ENCODE results near the gene BAZ2B.
"Not testable (repeated sequence)": the region's sequence is repeated elsewhere in the genome, so short reads cannot be mapped to it uniquely, and the experiment has no call there.

BAZ2B gene, protein sequence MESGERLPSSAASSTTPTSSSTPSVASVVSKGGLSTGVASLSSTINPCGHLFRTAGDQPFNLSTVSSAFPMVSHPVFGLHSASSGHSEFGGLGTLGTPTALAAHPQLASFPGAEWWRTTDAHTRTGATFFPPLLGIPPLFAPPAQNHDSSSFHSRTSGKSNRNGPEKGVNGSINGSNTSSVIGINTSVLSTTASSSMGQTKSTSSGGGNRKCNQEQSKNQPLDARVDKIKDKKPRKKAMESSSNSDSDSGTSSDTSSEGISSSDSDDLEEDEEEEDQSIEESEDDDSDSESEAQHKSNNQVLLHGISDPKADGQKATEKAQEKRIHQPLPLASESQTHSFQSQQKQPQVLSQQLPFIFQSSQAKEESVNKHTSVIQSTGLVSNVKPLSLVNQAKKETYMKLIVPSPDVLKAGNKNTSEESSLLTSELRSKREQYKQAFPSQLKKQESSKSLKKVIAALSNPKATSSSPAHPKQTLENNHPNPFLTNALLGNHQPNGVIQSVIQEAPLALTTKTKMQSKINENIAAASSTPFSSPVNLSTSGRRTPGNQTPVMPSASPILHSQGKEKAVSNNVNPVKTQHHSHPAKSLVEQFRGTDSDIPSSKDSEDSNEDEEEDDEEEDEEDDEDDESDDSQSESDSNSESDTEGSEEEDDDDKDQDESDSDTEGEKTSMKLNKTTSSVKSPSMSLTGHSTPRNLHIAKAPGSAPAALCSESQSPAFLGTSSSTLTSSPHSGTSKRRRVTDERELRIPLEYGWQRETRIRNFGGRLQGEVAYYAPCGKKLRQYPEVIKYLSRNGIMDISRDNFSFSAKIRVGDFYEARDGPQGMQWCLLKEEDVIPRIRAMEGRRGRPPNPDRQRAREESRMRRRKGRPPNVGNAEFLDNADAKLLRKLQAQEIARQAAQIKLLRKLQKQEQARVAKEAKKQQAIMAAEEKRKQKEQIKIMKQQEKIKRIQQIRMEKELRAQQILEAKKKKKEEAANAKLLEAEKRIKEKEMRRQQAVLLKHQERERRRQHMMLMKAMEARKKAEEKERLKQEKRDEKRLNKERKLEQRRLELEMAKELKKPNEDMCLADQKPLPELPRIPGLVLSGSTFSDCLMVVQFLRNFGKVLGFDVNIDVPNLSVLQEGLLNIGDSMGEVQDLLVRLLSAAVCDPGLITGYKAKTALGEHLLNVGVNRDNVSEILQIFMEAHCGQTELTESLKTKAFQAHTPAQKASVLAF (N-terminal part only)

DNA sequence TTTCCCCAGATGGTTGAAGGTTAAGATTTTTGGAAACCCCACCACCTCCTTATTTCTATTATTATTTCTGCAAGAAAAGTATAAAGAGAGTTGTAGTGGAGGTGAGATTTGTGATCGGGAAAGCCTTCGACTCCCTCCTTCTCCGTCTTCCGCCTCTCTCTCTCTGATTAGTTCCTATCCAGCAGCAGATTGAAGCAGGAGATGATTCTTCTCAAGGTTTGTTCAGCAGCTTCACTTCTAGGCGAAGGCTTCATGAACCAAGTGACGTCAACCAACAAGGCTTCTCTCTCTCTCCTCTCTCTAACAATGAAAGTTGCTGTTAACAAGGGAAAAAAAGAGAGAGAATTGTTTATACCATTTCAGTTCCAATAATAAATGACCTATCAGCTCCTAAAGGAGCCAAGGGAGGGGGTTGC lies at the start of gene BAZ2B:
TSS of gene BAZ2B (minus strand) at position 263 of the 416 bp plus-strand sequence. CDS start 137,829 bp downstream, outside the sequence.
- in situ Hi-C loops (cut with MboI; ENCODE audit: low pct_unique_long_range_greater_than_20kb, low sequenced_read_pairs): no loop called here

DNA sequence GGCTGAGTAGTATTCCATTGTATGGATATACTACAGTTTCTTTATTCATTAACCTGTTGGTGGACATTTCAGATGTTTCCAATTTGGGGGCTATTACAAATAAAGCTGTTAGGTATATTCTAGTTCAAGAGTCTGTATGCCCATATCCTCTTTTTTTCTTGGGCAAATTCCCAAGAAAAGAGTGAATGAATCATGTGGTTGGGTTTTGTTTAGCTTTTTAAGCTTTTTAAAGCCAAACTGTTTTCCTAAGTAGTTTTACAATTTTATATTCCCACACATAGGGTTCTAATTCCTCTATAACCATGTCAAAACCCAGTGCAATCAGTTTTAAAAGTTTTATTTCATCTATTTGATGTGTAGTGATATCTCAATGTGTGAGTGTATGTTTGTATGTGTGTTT lies 44.9 kb upstream of the BAZ2B start:
- DNase-seq: no peak
- in situ Hi-C loops (cut with MboI; ENCODE audit: low pct_unique_long_range_greater_than_20kb, low sequenced_read_pairs): no loop called here

More for the DNA sequence above, at the start of gene BAZ2B:
- peak; percentile 78 for DNase-seq

DNA sequence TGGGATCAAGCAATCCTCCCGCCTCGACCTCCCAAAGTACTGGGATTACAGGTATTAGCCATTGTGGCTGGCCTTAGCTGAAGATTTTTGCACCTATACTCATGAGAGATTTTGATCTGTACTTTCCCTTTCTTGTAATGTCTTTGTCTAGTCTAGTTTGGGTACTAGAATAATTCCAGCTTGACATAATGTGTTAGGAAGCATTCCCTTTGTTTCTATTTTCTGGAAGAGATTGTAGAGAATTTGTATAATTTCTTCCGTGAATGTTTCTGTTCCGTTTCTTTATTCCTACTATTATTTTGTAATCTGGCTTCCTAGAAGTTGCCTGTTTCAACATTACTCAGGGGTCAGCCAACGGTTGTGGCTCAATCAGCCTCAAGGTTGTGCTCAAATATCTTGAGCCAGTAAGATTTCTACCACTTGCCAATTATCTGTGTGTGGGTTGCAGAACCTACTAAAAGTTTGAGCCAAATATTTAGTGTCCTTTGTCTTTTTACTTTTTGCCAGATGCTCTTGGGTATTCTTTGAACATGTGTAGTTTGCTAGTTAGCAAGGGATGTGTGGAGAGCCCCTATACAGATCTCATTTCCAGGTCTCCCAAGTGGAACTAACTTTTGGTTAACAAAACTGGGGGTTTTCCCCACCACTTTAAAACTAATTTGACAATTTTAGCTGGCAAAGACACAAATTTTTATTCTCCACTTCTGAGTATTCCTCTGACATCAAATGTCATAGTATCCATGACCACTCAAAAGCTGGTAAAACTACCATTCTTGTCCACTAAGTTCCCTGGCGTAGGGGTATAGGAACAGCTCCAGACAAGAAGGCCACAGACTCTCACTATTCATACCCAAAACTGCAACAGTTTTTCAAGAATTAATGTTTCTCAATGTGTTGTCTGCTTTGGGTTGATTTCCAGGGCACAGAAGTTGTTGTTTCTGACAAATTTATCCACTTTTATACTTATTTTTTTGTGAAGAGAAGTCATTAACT lies 42.8 kb upstream of the BAZ2B start:
- no peak for DNase-seq
- in situ Hi-C loops (cut with MboI; ENCODE audit: low pct_unique_long_range_greater_than_20kb, low sequenced_read_pairs): no loop called here

DNA sequence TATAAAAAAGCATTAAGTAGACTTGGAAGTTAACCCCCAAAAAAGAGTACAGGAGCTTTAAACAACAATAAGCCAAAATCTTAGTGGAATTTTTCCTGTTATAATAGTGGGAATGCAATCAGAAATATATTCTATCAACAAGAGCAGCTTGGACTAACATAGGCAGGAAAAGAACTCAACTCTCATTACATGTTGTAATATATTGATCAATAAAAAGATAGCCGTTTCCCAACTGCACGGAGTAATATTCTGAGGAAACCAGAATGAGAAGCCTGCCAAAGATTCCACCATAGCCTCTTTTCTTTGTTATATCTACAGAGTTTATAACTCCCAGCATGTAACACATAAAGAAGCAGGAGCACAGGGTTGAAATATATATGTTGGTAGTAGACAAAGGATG lies 37.6 kb upstream of the BAZ2B start:
- in situ Hi-C loops (cut with MboI; ENCODE audit: low pct_unique_long_range_greater_than_20kb, low sequenced_read_pairs): no loop called here

DNA sequence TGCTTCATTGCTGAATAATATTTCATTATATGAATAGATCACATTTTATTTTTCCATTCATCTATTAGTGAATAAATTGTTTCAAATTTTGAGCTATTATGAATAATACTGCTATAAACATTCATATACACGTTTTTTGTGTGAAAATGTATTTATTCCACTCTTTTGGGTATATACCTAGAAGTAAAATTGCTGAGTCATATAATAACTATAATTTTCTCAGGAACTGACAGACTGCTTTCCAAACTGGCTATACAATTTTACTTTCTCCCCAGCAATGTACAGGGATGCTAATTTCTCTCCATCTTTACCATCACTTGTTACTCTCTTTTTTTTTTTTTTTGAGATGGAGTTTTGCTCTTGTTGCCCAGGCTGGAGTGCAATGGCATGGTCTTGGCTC lies 35.5 kb upstream of the BAZ2B start:
- DNase-seq: no peak
- in situ Hi-C loops (cut with MboI; ENCODE audit: low pct_unique_long_range_greater_than_20kb, low sequenced_read_pairs): no loop called here

More for the DNA sequence above, 37.6 kb upstream of the BAZ2B start:
- DNase-seq: no peak

DNA sequence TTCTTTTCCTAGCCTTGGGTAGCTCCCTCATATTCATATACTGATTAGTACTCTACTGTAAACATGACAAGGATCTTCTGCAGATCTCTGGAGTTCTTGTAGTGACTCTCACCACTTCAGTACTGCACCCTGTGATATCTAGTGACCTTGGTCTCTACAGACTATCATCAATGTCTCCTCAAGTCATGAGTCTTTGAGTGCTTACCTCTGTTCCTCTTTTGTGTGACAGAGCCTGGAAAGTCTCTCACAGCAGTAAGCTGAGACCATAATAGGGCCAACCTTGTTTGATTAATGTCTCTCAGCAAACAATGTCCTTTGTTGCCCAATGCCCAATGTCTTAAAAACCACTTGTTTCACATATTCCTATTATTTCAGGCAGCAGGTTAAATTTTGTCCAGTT lies 34.2 kb upstream of the BAZ2B start:
- in situ Hi-C loops (cut with MboI; ENCODE audit: low pct_unique_long_range_greater_than_20kb, low sequenced_read_pairs): no loop called here

DNA sequence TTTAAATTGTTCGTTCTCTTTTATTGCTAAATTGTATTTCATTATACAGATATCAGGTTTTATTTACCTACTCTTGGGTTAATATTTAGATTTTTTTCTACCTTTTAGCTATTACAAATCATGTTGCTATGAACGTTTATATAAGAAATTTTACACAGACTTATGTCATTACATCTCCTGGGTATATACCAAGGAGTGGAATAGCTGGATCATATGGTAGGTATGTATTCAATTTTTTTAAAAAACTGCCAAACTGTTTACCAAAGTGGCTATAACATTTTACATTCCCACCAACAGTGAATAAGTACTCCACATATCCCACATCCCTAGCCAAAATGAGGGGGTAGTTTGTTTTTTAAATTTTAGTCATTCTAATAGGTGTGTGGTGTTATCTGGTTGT lies 32.3 kb upstream of the BAZ2B start:
- in situ Hi-C loops (cut with MboI; ENCODE audit: low pct_unique_long_range_greater_than_20kb, low sequenced_read_pairs): no loop called here
- DNase-seq: no peak

More for the DNA sequence above, 34.2 kb upstream of the BAZ2B start:
- DNase-seq: peak; percentile 12

DNA sequence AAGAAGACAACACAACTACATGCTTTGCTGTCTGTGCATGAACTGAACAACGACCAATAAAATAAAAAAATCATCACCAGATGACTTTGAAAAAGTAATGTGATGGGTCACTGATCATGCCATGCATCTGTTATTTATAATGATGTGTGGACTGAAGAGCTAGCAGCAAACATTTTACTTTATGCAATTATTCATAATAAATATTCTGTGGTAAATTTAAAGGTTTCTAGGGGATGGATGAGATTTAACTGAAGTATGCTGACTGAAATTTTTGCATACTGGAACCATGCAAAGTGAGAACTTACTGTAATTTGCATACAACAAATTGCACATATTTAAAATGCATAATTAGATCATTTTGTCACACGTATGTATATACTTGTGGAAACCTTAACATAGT lies 31.3 kb upstream of the BAZ2B start:
- in situ Hi-C loops (cut with MboI; ENCODE audit: low pct_unique_long_range_greater_than_20kb, low sequenced_read_pairs): no loop called here

DNA sequence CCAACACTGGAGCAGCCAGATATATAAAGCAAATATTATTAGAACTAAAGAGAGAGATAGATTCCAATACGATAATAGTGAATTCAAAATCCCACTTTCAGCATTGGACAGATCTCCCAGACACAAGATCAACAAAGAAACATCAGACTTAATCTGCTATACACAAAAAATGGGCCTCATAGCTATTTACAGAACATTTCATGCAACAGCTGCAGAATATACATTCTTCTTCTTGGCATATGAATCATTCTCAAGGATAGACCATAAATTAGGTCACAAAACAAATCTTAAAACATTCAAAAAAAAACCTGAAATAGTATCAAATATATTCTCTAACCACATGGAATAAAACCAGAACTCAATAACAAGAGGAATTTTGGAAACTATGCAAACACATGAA lies 23.8 kb upstream of the BAZ2B start:
- no peak for DNase-seq

More for the DNA sequence above, 31.3 kb upstream of the BAZ2B start:
- no peak for DNase-seq

DNA sequence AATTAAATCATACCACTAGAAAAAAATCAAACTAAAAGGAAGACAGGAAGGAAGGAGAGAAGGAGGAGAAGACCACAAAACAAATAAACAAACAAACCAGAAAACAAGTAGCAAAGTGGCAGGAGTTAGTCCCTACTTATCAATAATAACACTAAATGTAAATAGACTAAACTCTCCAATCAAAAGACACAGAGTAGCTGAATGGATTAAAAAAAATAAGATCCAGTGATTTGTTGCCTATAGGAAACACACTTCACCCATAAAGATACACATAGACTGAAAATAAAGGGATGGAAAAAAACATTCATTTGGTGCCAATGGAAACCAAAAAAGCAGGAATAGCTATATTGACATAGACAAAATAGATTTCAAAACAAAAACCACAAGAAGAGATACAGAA lies 23.4 kb upstream of the BAZ2B start:
- in situ Hi-C loops (cut with MboI; ENCODE audit: low pct_unique_long_range_greater_than_20kb, low sequenced_read_pairs): no loop called here
- DNase-seq: no peak

More for the DNA sequence above, 23.8 kb upstream of the BAZ2B start:
- in situ Hi-C loops (cut with MboI; ENCODE audit: low pct_unique_long_range_greater_than_20kb, low sequenced_read_pairs): no loop called here

DNA sequence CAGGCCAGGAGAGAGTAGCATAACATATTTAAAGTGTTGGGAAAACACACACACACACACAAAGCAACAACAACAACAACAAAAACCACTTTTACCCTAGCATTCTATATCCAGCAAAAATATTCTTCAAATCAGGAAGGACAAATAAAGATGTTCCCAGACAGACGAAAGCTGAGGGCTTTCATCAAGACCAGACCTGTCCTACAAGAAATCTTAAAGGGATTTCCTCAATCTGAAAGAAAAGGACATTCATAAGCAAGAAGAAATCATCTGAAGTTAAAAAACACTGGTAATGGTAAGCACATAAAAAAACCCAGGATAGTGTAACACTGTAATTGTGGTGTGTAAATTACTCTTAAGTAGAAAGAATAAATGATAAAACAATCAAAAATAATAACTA lies 22.7 kb upstream of the BAZ2B start:
- no peak for DNase-seq
- in situ Hi-C loops (cut with MboI; ENCODE audit: low pct_unique_long_range_greater_than_20kb, low sequenced_read_pairs): no loop called here

DNA sequence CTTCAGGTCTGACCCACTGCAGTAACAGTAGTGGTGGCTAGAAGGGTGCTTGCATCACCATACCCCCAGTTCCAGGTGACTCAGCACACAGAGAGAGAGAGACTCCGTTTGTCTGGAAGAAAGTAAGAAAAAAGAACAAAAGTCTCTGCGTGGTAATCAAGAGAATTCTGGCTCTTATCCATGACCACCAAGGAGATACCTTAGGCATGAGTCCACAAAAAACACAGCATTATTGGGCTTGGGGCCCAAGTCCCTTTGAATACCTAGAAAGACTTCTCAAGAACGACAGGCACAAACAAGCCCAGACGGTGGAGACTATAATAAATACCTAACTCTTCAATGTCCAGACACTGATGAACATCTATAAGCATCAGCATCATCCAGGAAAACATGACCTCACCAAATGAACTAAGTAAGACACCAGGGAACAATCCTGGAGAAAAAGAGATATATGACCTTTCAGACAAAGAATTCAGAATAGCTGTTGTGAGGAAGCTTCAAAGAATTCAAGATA lies 21.7 kb upstream of the BAZ2B start:
- DNase-seq: no peak
- in situ Hi-C loops (cut with MboI; ENCODE audit: low pct_unique_long_range_greater_than_20kb, low sequenced_read_pairs): no loop called here

DNA sequence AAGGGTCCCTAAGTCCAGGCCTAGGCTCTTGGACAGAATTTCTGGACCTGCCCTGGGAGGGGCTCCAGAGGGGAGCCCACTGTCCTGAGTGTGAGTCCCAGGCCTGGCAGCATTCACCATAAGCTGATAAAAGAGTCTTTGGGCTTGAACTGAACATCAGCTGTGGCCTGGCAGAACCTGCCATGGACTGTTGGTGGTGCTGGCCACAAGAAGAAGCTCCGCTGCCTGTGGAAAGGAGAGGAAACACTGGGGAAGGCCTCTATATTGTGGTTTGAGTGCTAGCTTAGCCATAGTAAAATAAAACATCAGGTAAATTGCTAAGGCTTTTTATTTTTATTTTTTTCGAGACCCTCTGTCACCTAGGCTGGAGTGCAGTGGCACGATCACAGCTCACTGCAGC lies 20.9 kb upstream of the BAZ2B start:
- no peak for DNase-seq
- in situ Hi-C loops (cut with MboI; ENCODE audit: low pct_unique_long_range_greater_than_20kb, low sequenced_read_pairs): no loop called here

DNA sequence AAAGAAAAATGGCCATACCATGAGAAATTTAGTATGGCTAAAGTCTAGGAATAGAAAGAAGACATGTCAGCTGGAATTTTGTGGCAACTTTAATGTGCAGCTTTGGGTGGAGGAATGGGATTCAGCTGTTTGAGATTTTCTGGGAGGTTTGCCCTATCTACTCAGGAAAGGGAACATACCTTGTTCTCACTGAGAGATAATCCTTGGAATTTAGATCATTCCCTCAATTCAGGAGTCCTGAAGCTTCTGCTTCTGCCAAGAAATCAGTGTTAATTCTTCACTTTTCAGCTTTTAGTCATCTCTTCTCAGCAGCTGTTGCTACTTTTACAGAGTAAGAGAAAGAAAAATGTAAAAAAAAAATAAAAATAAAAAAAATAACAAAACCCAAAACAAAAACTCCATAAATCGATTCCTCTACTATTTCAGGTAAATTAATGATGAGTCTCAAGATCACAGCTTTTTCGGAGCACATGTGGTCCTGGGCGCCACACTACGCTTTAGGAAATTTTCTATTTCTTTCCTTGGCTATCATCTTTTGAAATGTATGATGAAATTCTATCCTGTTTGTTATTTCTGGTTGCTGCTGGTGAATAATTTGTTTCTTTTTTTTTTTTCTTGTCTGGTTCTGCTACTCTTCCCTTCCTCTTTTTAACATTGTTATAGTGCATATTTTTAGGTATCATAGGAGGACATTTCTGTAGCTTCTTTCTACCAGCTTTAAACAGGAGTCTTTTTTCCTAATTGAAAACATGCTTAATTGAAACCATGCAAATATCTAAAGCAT lies 18.9 kb upstream of the BAZ2B start:
- in situ Hi-C loops (cut with MboI; ENCODE audit: low pct_unique_long_range_greater_than_20kb, low sequenced_read_pairs): no loop called here
- peak; percentile 45 for DNase-seq

DNA sequence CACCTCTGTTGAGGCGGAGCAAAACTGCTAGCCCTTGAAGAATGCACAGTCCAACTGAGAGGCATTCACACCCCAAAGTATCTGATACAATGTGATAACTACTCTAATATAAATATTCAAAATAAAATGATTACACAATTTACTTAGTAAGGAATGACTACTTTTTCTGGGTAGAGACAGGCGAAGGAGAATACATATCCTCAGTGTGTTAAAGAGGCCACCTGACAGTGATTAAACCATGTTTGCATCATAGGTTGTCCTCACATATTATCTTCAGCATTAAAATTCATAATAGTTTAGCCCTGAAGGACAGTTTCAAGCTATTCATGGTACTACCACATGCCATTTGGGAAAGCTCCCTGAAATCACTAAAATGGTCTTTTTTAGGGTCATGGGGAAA lies 16.9 kb upstream of the BAZ2B start:
- DNase-seq: no peak
- in situ Hi-C loops (cut with MboI; ENCODE audit: low pct_unique_long_range_greater_than_20kb, low sequenced_read_pairs): no loop called here

DNA sequence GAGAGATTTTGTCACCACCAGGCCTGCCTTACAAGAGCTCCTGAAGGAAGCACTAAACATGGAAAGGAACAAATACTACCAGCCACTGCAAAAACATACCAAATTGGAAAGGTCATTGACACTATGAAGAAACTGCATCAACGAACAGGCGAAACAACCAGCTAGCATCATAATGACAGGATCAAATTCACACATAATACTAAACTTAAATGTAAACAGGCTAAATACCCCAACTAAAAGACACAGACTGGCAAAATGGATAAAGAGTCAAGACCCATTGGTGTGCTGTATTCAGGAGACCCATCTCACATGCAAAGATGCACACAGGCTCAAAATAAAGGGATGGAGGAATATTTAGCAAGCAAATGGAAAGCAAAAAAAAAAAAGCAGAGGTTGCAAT lies 9.3 kb upstream of the BAZ2B start:
- DNase-seq; in situ Hi-C loops (cut with MboI; ENCODE audit: low pct_unique_long_range_greater_than_20kb, low sequenced_read_pairs): not testable (repeated sequence)

DNA sequence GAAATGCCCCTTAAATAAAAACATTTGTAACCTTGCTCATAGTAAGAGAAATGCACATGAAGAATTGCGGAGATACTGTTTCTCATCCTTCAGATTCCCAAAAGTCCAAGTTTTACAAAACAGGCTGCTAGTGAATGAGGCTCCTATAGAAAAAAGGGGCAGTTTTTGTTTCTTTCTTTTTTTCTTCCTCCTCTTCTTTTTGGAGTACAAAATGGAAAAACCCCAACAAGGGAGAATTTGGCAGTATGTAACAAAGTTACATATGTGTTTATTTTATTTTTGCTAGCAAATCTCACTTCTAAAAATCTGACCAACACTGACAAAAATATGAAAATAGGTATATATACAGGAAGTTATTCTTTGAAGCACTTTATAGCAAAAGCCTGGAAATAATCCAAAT lies 7.1 kb upstream of the BAZ2B start:
- no peak for DNase-seq
- in situ Hi-C loops (cut with MboI; ENCODE audit: low pct_unique_long_range_greater_than_20kb, low sequenced_read_pairs): no loop called here
